Vagina (tissue), 2 donors: ENCODE measurements around the gene DGLUCY.

Experiments
- CTCF ChIP-seq, 3 experiments: fragments of 450-650 bp in 2 of 3; fragments of 200-600 bp in 1 of 3; sonication (generic) in 1 of 3; IDR thresholded peaks; one replicate each; pipeline ENCODE4 v1.5.1; 2017 to 2019; ENCODE audit warnings: antibody characterized with exemption in 3 of 3, mild to moderate bottlenecking in 2 of 3, moderate library complexity in 2 of 3
- POLR2A ChIP-seq, 2 donors: fragments of 450-650 bp; IDR thresholded peaks; one replicate each; pipeline ENCODE4 v1.6.1; 2017; ENCODE audit warnings: antibody characterized with exemption in 2 of 2, mild to moderate bottlenecking in 2 of 2, moderate library complexity in 2 of 2

GRCh38 chr14:91237219-91237618 lies 123.3 kb downstream of the DGLUCY start:
- TF ChIP-seq CTCF (IDR thresholded peaks at IDR 0.05) (no peak), POLR2A (IDR thresholded peaks at IDR 0.05) (no peak)
